Gastrocnemius medialis (tissue), 4 donors: ENCODE measurements around the gene APOBEC3C.
"Not testable (repeated sequence)": the region's sequence is repeated elsewhere in the genome, so short reads cannot be mapped to it uniquely, and the experiment has no call there.

Source experiments
- CTCF ChIP-seq, 5 experiments: fragments of 450-650 bp in 3 of 5; fragments of 200-600 bp in 2 of 5; sonication (generic) in 2 of 5; IDR thresholded peaks in 4 of 5; conservative IDR thresholded peaks in 1 of 5; 1 replicate in 4 of 5; 2 replicates in 1 of 5; pipeline ENCODE4 v1.5.1; 2016 to 2019; ENCODE audit warnings: antibody characterized with exemption in 5 of 5, mild to moderate bottlenecking in 3 of 5, moderate library complexity in 3 of 5
- POLR2A ChIP-seq, 2 donors: fragments of 450-650 bp; IDR thresholded peaks; one replicate each; pipeline ENCODE4 v1.6.1; 2017; ENCODE audit warnings: antibody characterized with exemption in 2 of 2, mild to moderate bottlenecking in 2 of 2, moderate library complexity in 2 of 2

GRCh38 chr22:39013561-39013941 is 506 bp upstream of the APOBEC3C start:
- not testable (repeated sequence) for TF ChIP-seq CTCF (IDR thresholded peaks at IDR 0.05 in 4 of 5, conservative IDR thresholded peaks at IDR 0.05 in 1 of 5); POLR2A (IDR thresholded peaks at IDR 0.05)
